GM13977 (cell line): Measurements from ENCODE around the gene PARP1.

Source experiments
- DNase-seq: peaks from one replicate; pipeline ENCODE4 v3.0.0; 2012; ENCODE audit warnings: low spot score
- CTCF ChIP-seq: IDR thresholded peaks from 2 replicates; pipeline ENCODE4 v1.5.1; 2012; ENCODE audit warnings: mild to moderate bottlenecking, control low read depth; ENCODE audit not compliant: insufficient read depth; ENCODE audit errors: extremely low read depth, missing control alignments
- in situ Hi-C: fragments of 300-500 bp; cut with MboI; formaldehyde crosslinking; loops from one replicate; pipeline ENCODE4 v1.12.0; 2022; ENCODE audit warnings: low sequenced_read_pairs, low pct_unique_long_range_greater_than_20kb, mixed read lengths, inconsistent platforms; ENCODE audit not compliant: unreplicated experiment

PARP1 gene

GRCh38 chr1:226403201-226404034 lies 4.5 kb downstream of the PARP1 start:
- TF ChIP-seq CTCF = no peak
- DNase-seq = no peak
- in situ Hi-C loops = no loop called here

GRCh38 chr1:226402739-226403165 lies 5.1 kb downstream of the PARP1 start:
- no peak for TF ChIP-seq CTCF
- in situ Hi-C loops = no loop called here
- no peak for DNase-seq

DNA sequence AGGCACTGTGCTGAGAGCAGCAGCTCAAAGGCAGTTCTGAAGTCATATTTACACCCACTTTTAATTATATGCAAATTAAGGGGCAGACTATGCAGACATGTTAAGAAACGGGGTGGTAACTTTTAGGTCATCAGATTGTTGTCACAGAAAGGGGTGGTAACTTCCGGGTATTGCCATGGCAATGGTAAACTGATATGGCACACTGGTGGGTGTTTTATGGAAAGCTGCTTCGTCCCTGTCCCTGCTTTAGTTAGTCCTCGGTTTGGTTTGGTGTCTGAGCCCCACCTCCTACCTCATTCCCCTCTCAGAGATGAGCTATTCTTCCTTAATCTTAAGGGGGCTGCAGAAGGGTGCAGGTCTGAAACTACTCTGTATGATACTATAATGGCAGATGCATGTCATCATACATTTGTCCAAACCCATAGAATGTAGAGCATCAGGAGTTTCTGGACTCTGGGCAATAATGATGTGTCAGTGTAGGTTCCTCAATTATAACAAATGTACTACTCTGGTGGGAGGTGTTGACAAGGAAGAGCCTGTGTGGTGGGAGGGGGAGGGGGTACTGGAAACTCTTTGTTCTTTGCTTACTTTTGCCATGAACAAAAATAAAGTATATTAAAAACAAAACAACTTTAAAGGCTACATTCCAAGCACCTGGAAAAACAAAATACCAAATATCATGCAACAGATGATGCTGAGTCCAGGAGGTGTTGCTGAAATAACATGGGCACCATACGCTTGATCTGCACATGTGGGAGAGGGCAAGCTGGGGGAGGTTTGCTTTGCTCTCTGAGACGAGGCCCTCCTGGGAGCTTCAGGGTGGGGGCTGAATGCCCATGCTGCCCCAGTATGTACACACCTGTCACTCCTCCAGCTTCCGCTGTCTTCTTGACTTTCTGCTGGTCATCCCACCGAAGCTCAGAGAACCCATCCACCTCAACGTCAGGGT lies 6.3 kb downstream of the PARP1 start:
- no peak for TF ChIP-seq CTCF
- no peak for DNase-seq
- in situ Hi-C loops = no loop called here

DNA sequence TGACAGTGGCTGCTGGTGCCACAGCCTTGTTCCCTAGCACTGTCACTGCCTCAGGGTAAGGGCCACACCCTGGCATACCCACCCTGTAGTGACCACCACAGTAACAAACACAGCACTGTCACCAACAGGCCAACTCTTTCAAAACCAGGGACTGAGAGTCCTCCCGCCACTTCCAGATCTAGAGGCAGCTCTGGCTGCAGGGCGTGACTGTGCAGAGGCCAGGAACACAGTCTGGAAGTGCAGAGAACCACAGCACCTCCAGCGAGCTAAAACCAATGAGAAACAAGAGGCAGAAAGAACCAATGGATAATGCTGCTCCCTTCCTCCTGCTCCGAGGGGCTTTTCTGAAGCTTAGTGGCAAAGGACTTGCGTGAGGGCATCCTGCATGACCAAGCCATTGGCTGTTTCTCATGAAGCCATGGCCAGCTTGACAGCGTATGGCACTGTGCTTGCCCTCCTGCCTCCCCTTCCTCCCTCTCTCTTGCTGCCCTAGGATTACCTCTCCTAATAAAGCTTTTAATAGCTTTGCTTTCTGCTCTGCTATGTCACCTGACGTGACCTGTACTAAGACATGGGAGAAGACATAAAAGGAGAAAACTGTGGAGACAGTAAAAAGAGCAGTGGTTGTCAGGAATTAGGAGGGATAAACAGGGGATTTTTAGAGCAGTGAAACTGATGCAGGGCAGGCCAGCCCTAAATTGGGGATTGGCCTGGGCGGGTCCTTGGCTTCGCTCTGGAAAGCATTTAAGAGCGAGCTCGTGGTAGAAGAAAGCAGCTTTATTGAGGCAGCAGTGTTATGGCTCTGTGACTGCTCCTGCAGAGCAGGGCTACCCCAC lies 7.2 kb downstream of the PARP1 start:
- TF ChIP-seq CTCF = no peak
- in situ Hi-C loops = no loop called here
- DNase-seq = no peak

DNA sequence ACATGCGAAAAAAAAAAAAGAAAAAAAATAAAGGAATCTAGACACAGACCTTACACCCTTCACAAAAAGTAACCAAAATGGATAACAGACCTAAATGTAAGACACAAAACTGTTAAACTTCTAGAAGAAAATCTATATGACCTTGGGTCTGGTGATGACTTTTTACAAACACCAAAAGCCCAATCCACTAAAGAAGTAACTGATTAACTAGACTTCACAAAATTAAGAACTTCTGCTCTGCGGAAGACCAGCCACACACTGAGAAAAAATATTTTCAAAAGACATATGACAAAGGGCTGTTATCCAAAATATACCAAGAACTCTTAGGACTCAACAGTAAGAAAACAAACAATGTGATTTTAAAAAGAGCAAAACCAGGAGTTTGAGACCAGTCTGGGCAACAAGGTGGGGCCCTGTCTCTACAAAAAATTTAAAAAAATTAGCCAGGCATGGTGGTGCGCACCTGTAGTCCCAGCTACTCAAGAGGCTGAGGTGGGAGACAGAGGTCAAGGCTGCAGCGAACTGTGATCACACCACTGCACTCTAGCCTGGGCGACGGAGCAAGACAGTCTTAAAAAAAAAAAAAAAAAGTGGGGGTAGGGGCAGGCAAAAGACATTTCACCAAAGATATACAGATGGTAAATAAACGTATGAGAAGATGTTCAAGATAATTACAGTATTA lies 9.8 kb downstream of the PARP1 start:
- DNase-seq = no peak
- in situ Hi-C loops = no loop called here
- TF ChIP-seq CTCF = no peak
